ENCODE results near the gene C1orf116.

DNA sequence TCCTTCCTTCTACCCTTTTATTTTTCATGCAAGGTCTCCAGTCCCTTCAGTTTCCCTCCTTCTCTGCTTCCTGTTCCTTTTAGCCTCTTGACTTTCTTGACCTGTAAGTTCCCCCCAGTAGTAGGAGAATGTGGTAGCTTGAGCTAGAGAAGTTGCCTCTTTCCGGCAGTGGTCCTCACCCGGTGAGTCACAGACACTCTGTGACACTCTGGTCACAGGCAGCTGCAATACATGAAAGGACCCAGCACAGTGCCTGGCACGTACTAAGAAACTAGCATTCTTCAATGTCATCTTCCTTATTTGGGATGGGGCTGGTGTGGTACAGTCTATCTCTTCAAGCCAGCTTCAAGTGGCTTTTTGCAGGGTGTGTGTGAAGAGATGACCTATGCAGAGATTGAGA lies 36.5 kb upstream of the C1orf116 start:
- TF ChIP-seq TAF1 (IDR thresholded peaks at IDR 0.05; ENCODE audit: borderline replicate concordance, low read depth, low read length), result no peak
- no peak for TF ChIP-seq EZH2phosphoT487 (IDR thresholded peaks at IDR 0.05; ENCODE audit: borderline replicate concordance, low read depth)
- no peak for TF ChIP-seq RAD21 (IDR thresholded peaks at IDR 0.05; ENCODE audit: low read length)

All from SK-N-SH (cell line).